GM13977 (cell line): ENCODE results near the gene FBXO8.
"Not testable (repeated sequence)": the region's sequence is repeated elsewhere in the genome, so short reads cannot be mapped to it uniquely, and the experiment has no call there.

Source experiments
- DNase-seq: peaks from one replicate; pipeline ENCODE4 v3.0.0; 2012; ENCODE audit warnings: low spot score
- CTCF ChIP-seq: IDR thresholded peaks from 2 replicates; pipeline ENCODE4 v1.5.1; 2012; ENCODE audit warnings: mild to moderate bottlenecking, control low read depth; ENCODE audit not compliant: insufficient read depth; ENCODE audit errors: extremely low read depth, missing control alignments
- in situ Hi-C: fragments of 300-500 bp; cut with MboI; formaldehyde crosslinking; loops from one replicate; pipeline ENCODE4 v1.12.0; 2022; ENCODE audit warnings: low sequenced_read_pairs, low pct_unique_long_range_greater_than_20kb, mixed read lengths, inconsistent platforms; ENCODE audit not compliant: unreplicated experiment

FBXO8 gene

GRCh38 chr4:174312993-174313392, 29.5 kb upstream of the FBXO8 start:
- in situ Hi-C loops, result loop anchor here (10.0 kb wide), 1 partner anchor 88 kb away; no protein-coding TSS in a partner anchor
- no peak for DNase-seq
- no peak for TF ChIP-seq CTCF

GRCh38 chr4:174307694-174308093, 24.2 kb upstream of the FBXO8 start:
- TF ChIP-seq CTCF, result no peak
- in situ Hi-C loops, result no loop called here
- DNase-seq, result no peak

- in situ Hi-C loops, result no loop called here
- TF ChIP-seq CTCF, result no peak
These were observed 22.5 kb upstream of the FBXO8 start for GRCh38 chr4:174305961-174306360.

GRCh38 chr4:174304664-174305063, 21.2 kb upstream of the FBXO8 start:
- no peak for DNase-seq
- in situ Hi-C loops, result no loop called here
- TF ChIP-seq CTCF, result no peak

More at GRCh38 chr4:174305961-174306360, 22.5 kb upstream of the FBXO8 start:
- no peak for DNase-seq

- in situ Hi-C loops, result no loop called here
- DNase-seq, result no peak
- no peak for TF ChIP-seq CTCF
These were observed 20.2 kb upstream of the FBXO8 start for GRCh38 chr4:174303687-174304086.

GRCh38 chr4:174295142-174295541, 11.7 kb upstream of the FBXO8 start:
- in situ Hi-C loops, DNase-seq: not testable (repeated sequence)

GRCh38 chr4:174294641-174295040, 11.2 kb upstream of the FBXO8 start:
- DNase-seq, in situ Hi-C loops: not testable (repeated sequence)

GRCh38 chr4:174292473-174292872, 9.0 kb upstream of the FBXO8 start:
- in situ Hi-C loops, result no loop called here
- DNase-seq, result no peak

More at GRCh38 chr4:174292473-174292872, 9.0 kb upstream of the FBXO8 start:
- TF ChIP-seq CTCF, result no peak
